ENCODE results near the gene CTSL. TPM values are rescaled to one million over a fixed set of nuclear protein-coding genes. Genes with fewer than 3 reads are reported as not detected.

The CTSL gene
- polyA plus RNA-seq, 1 donor (not counting 4 experiments of a cell fraction or from before 2014, with no cell fraction given) = 121 TPM

DNA sequence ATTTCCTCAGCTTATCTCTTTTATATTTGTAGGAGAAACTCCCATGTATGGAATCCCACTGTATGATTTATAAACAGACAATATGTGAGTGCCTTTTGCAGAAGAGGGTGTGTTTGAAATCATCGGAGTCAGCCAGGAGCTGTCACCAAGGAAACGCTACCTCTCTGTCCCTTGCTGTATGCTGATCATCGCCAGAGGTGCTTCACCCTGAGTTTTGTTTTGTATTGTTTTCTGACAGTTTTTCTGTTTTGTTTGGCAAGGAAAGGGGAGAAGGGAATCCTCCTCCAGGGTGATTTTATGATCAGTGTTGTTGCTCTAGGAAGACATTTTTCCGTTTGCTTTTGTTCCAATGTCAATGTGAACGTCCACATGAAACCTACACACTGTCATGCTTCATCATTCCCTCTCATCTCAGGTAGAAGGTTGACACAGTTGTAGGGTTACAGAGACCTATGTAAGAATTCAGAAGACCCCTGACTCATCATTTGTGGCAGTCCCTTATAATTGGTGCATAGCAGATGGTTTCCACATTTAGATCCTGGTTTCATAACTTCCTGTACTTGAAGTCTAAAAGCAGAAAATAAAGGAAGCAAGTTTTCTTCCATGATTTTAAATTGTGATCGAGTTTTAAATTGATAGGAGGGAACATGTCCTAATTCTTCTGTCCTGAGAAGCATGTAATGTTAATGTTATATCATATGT, 18.0 kb upstream of the CTSL start:
- Histone ChIP-seq H3K9ac (ENCODE audit: control insufficient read depth, extremely low read depth, insufficient read depth, low read length) (no peak overlapping the region), H3K9me3 (ENCODE audit: control insufficient read depth, low read depth, low read length) (no peaks in the 10 kb centered on the region), H3K4me2 (ENCODE audit: control insufficient read depth, extremely low read depth, insufficient read depth, low read depth, low read length) (no peak overlapping the region), H3K4me1 (ENCODE audit: control insufficient read depth, extremely low read depth, insufficient read depth, low read length) (peaks cover 15% of the 10 kb centered on the region), H3K27ac (ENCODE audit: control insufficient read depth, insufficient read depth, low read length) (no peak overlapping the region), H3K36me3 (ENCODE audit: control insufficient read depth in 2 of 2, extremely low read depth in 1 of 2, insufficient read depth in 2 of 2, low read length in 2 of 2) (peaks cover 0 to 4% of the 10 kb centered on the region in 2 experiments), H3K4me3 (ENCODE audit: control insufficient read depth in 2 of 3, extremely low read depth in 1 of 3, insufficient read depth in 2 of 3, low read depth in 1 of 3, low read length in 3 of 3) (no peak overlapping the region), H4K20me1 (ENCODE audit: control insufficient read depth, extremely low read depth, insufficient read depth, low read length) (no peaks in the 10 kb centered on the region), H3K9me1 (ENCODE audit: control insufficient read depth, extremely low read depth, insufficient read depth, low read length) (no peaks in the 10 kb centered on the region), H3K79me2 (ENCODE audit: control insufficient read depth, insufficient read depth, low read length) (no peaks in the 10 kb centered on the region), H3K27me3 (ENCODE audit: control insufficient read depth, extremely low read depth, insufficient read depth, low read length) (no peaks in the 10 kb centered on the region), H2AFZ (ENCODE audit: control insufficient read depth, low read length) (no peak overlapping the region)
- FAIRE-seq (no peak), DNase-seq (ENCODE audit: low read depth, low spot score) (no peak)
- dilution Hi-C loops (cut with MboI; ENCODE audit: extremely low pct_ligation_motif_present, low sequenced_read_pairs) = loop anchor here (25.0 kb wide), 1 partner anchor 104 kb away; no protein-coding TSS in a partner anchor
- TF ChIP-seq, protein P1, sequence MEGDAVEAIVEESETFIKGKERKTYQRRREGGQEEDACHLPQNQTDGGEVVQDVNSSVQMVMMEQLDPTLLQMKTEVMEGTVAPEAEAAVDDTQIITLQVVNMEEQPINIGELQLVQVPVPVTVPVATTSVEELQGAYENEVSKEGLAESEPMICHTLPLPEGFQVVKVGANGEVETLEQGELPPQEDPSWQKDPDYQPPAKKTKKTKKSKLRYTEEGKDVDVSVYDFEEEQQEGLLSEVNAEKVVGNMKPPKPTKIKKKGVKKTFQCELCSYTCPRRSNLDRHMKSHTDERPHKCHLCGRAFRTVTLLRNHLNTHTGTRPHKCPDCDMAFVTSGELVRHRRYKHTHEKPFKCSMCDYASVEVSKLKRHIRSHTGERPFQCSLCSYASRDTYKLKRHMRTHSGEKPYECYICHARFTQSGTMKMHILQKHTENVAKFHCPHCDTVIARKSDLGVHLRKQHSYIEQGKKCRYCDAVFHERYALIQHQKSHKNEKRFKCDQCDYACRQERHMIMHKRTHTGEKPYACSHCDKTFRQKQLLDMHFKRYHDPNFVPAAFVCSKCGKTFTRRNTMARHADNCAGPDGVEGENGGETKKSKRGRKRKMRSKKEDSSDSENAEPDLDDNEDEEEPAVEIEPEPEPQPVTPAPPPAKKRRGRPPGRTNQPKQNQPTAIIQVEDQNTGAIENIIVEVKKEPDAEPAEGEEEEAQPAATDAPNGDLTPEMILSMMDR (optimal IDR thresholded peaks at IDR 0.05 in 1 of 3, IDR thresholded peaks at IDR 0.05 in 1 of 3, conservative IDR thresholded peaks at IDR 0.05 in 1 of 3; ENCODE audit: extremely low read depth in 1 of 3, insufficient read depth in 2 of 3, low read length in 3 of 3) = no peak
- no peak for TF ChIP-seq EZH2 (IDR thresholded peaks at IDR 0.05; ENCODE audit: low read length)

DNA sequence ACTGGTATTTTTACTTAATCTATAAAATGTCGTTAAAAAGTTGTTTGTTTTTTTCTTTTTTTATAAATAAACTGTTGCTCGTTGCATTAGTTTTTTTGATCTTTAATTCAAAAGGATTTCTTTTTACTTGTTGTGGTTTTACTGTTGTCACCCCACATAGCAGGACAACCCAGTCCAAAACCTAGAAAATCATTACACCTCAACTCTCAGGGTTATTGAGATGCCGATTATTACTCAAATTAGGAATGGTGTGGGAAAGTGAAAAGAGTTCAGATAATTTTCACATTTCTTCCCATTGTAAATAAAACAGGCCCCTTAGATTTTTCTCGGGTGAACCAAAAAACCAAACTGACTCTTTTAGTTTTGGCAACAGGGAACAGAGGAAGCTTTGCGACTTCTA, 17.4 kb upstream of the CTSL start:
- peaks cover 20% of the 10 kb centered on the region for H3K4me1 ChIP-seq (ENCODE audit: control insufficient read depth, extremely low read depth, insufficient read depth, low read length)
- no peak overlapping the region for H2AFZ ChIP-seq (ENCODE audit: control insufficient read depth, low read length)
- H3K27me3 ChIP-seq (ENCODE audit: control insufficient read depth, extremely low read depth, insufficient read depth, low read length) = no peaks in the 10 kb centered on the region
- TF ChIP-seq, protein P1 (optimal IDR thresholded peaks at IDR 0.05 in 1 of 3, IDR thresholded peaks at IDR 0.05 in 1 of 3, conservative IDR thresholded peaks at IDR 0.05 in 1 of 3; ENCODE audit: extremely low read depth in 1 of 3, insufficient read depth in 2 of 3, low read length in 3 of 3) = no peak
- no peak for TF ChIP-seq EZH2 (IDR thresholded peaks at IDR 0.05; ENCODE audit: low read length)
- no peak overlapping the region for H3K4me2 ChIP-seq (ENCODE audit: control insufficient read depth, extremely low read depth, insufficient read depth, low read depth, low read length)
- no peaks in the 10 kb centered on the region for H3K9me1 ChIP-seq (ENCODE audit: control insufficient read depth, extremely low read depth, insufficient read depth, low read length)
- no peak overlapping the region for H3K9ac ChIP-seq (ENCODE audit: control insufficient read depth, extremely low read depth, insufficient read depth, low read length)
- no peaks in the 10 kb centered on the region for H3K79me2 ChIP-seq (ENCODE audit: control insufficient read depth, insufficient read depth, low read length)
- no peaks in the 10 kb centered on the region for H3K9me3 ChIP-seq (ENCODE audit: control insufficient read depth, low read depth, low read length)
- no peak for DNase-seq (ENCODE audit: low read depth, low spot score)
- no peak overlapping the region for H3K4me3 ChIP-seq (ENCODE audit: control insufficient read depth in 2 of 3, extremely low read depth in 1 of 3, insufficient read depth in 2 of 3, low read depth in 1 of 3, low read length in 3 of 3)
- H4K20me1 ChIP-seq (ENCODE audit: control insufficient read depth, extremely low read depth, insufficient read depth, low read length) = no peaks in the 10 kb centered on the region
- dilution Hi-C loops (cut with MboI; ENCODE audit: extremely low pct_ligation_motif_present, low sequenced_read_pairs) = loop anchor here (25.0 kb wide), 1 partner anchor 104 kb away; no protein-coding TSS in a partner anchor
- H3K36me3 ChIP-seq (ENCODE audit: control insufficient read depth in 2 of 2, extremely low read depth in 1 of 2, insufficient read depth in 2 of 2, low read length in 2 of 2) = peaks cover 0 to 4% of the 10 kb centered on the region in 2 experiments
- no peak overlapping the region for H3K27ac ChIP-seq (ENCODE audit: control insufficient read depth, insufficient read depth, low read length)
- no peak for FAIRE-seq

Data from keratinocyte (primary cell).